SK-N-SH (cell line): ENCODE measurements around the gene ATCAY. TPM values are rescaled to one million over a fixed set of nuclear protein-coding genes. Genes with fewer than 3 reads are reported as not detected.

Source experiments
- CTCF ChIA-PET: fragments of 300-600, 350-600 bp; formaldehyde crosslinking; extraction: SDS; loops from one replicate; lab custom pipeline; 2021; lab: Yijun Ruan, JAX
- POLR2A ChIA-PET: fragments of 350-600 bp; sonication (Branson Sonifier 250); formaldehyde crosslinking; extraction: SDS; loops from one replicate; lab custom pipeline; 2020; ENCODE audit warnings: antibody characterized with exemption, inconsistent platforms; lab: Yijun Ruan, JAX
- DNase-seq: peaks from one replicate; pipeline ENCODE4 v3.0.0; 2012
- H2AFZ ChIP-seq: fragments of 200-600 bp; sonication (generic); 2 replicates; pipeline ENCODE4 v1.8.1; 2016; ENCODE audit warnings: antibody characterized with exemption, mild to moderate bottlenecking, low read depth
- H3F3A ChIP-seq: fragments of 200-600 bp; sonication (generic); replicated peaks from 2 replicates; pipeline ENCODE3; 2016; ENCODE audit warnings: antibody characterized with exemption, mild to moderate bottlenecking; ENCODE audit not compliant: insufficient read depth
- H3K27ac ChIP-seq, 2 experiments: fragments of 200-500 bp in 1 of 2; fragments of 200-600 bp in 1 of 2; sonication (Bioruptor generic) in 1 of 2; sonication (generic), shearing (Covaris generic) in 1 of 2; 2 replicates each; pipeline versions ENCODE4 v1.5.1 to v1.6.1; 2014 to 2016; ENCODE audit warnings: low read depth in 2 of 2, inconsistent platforms in 1 of 2, low read length in 1 of 2, mild to moderate bottlenecking in 1 of 2, mixed read lengths in 1 of 2
- H3K27me3 ChIP-seq: fragments of 200-600 bp; sonication (generic), shearing (Covaris generic); 2 replicates; pipeline ENCODE4 v1.6.1; 2016; ENCODE audit warnings: mixed run types; ENCODE audit not compliant: insufficient read depth
- H3K36me3 ChIP-seq, 2 experiments: fragments of 200-500 bp in 1 of 2; fragments of 200-600 bp in 1 of 2; sonication (Bioruptor generic) in 1 of 2; sonication (generic) in 1 of 2; replicated peaks in 1 of 2; 2 replicates each; pipeline versions ENCODE3 to v1.5.1; 2014 to 2016; ENCODE audit warnings: low read length in 1 of 2, mild to moderate bottlenecking in 1 of 2; ENCODE audit not compliant: insufficient read depth in 2 of 2, control insufficient read depth in 1 of 2
- H3K4me1 ChIP-seq, 2 experiments: fragments of 200-500 bp in 1 of 2; fragments of 200-600 bp in 1 of 2; sonication (Bioruptor generic) in 1 of 2; sonication (generic), shearing (Covaris generic) in 1 of 2; 2 replicates each; pipeline versions ENCODE4 v1.5.1 to v1.6.1; 2014 to 2016; ENCODE audit warnings: low read depth in 1 of 2, low read length in 1 of 2, mixed run types in 1 of 2; ENCODE audit not compliant: insufficient read depth in 2 of 2, control insufficient read depth in 1 of 2
- H3K4me2 ChIP-seq: fragments of 200-600 bp; sonication (generic), shearing (Covaris generic); 2 replicates; pipeline ENCODE4 v1.6.1; 2017; ENCODE audit warnings: mixed run types
- H3K4me3 ChIP-seq, 2 experiments: fragments of 200-500 bp in 1 of 2; fragments of 200-600 bp in 1 of 2; sonication (Bioruptor generic) in 1 of 2; sonication (generic), shearing (Covaris generic) in 1 of 2; 2 replicates each; pipeline versions ENCODE4 v1.5.1 to v1.8.1; 2014 to 2016; ENCODE audit warnings: low read depth in 2 of 2, inconsistent platforms in 1 of 2, low read length in 1 of 2, mild to moderate bottlenecking in 1 of 2, mixed read lengths in 1 of 2, moderate library complexity in 1 of 2
- H3K79me2 ChIP-seq: fragments of 200-600 bp; sonication (generic); 2 replicates; pipeline ENCODE4 v1.8.1; 2017; ENCODE audit warnings: mild to moderate bottlenecking; ENCODE audit not compliant: insufficient read depth
- H3K9ac ChIP-seq: fragments of 200-600 bp; sonication (generic); 2 replicates; pipeline ENCODE4 v1.6.1; 2017; ENCODE audit warnings: mixed run types
- H3K9me2 ChIP-seq: fragments of 200-600 bp; sonication (generic); 2 replicates; pipeline ENCODE4 v1.6.1; 2017; ENCODE audit warnings: mixed run types
- H3K9me3 ChIP-seq: fragments of 200-600 bp; sonication (generic); 2 replicates; pipeline ENCODE4 v1.6.1; 2017; ENCODE audit warnings: mixed run types, mild to moderate bottlenecking, moderate library complexity
- H4K20me1 ChIP-seq: fragments of 200-600 bp; sonication (generic); 2 replicates; pipeline ENCODE4 v1.6.1; 2017; ENCODE audit warnings: mild to moderate bottlenecking, mixed run types; ENCODE audit not compliant: insufficient read depth
- CHD2 ChIP-seq: fragments of 150-350 bp; IDR thresholded peaks from 2 replicates; pipeline ENCODE4 v1.6.1; 2018; ENCODE audit warnings: low read length; ENCODE audit not compliant: partially characterized antibody
- EP300 ChIP-seq, 2 experiments: IDR thresholded peaks; 2 replicates each; pipeline versions ENCODE4 v1.4.0 to v1.6.1; 2012; ENCODE audit warnings: borderline replicate concordance in 1 of 2, low read depth in 1 of 2, low read length in 1 of 2
- FOXJ3 ChIP-seq: sonication (generic); formaldehyde crosslinking; IDR thresholded peaks from 2 replicates; pipeline ENCODE4 v1.5.1; 2020; ENCODE audit warnings: mild to moderate bottlenecking, missing genetic modification reagents
- FOXM1 ChIP-seq: IDR thresholded peaks from 2 replicates; pipeline ENCODE4 v1.4.0; 2012; ENCODE audit warnings: low read depth, mild to moderate bottlenecking
- GABPA ChIP-seq: IDR thresholded peaks from 2 replicates; pipeline ENCODE4 v1.4.0; 2012; ENCODE audit warnings: low read depth, mild to moderate bottlenecking
- GATA2 ChIP-seq: sonication (generic); formaldehyde crosslinking; IDR thresholded peaks from 2 replicates; pipeline ENCODE4 v1.5.0; 2020; ENCODE audit warnings: mild to moderate bottlenecking, missing genetic modification reagents
- NRF1 ChIP-seq: IDR thresholded peaks from 2 replicates; pipeline ENCODE4 v1.6.1; 2012; ENCODE audit warnings: low read depth, mild to moderate bottlenecking, low read length
- REST ChIP-seq: IDR thresholded peaks from 2 replicates; pipeline ENCODE4 v1.6.1; 2012; ENCODE audit warnings: mild to moderate bottlenecking, low read depth, low read length, moderate library complexity
- RFX5 ChIP-seq: IDR thresholded peaks from 2 replicates; pipeline ENCODE4 v1.6.1; 2012; ENCODE audit warnings: mild to moderate bottlenecking, improper control_type of control experiment, low read length
- RXRA ChIP-seq: IDR thresholded peaks from 2 replicates; pipeline ENCODE4 v1.4.0; 2012; ENCODE audit warnings: low read depth, mild to moderate bottlenecking, borderline replicate concordance
- TAF1 ChIP-seq: IDR thresholded peaks from 2 replicates; pipeline ENCODE4 v1.6.1; 2012; ENCODE audit warnings: low read depth, mild to moderate bottlenecking, low read length, moderate library complexity, borderline replicate concordance
- TCF12 ChIP-seq: IDR thresholded peaks from 2 replicates; pipeline ENCODE4 v1.4.0; 2012
- USF2 ChIP-seq: fragments of 150-350 bp; IDR thresholded peaks from 2 replicates; pipeline ENCODE4 v1.6.1; 2017; ENCODE audit warnings: antibody characterized with exemption, low read length, low read depth, borderline replicate concordance
- WGBS: methylation state at CpG from one replicate; pipeline ENCODE4 v1.1.6; 2017; ENCODE audit warnings: low lambda C conversion rate; 5-methylcytosine and 5-hydroxymethylcytosine counted together
- polyA plus RNA-seq, 3 experiments: library from polyadenylated mRNA; depleted of rRNA; stranded (reverse); fragments of >200 nt; gene quantifications; 2 replicates each; pipeline ENCODE4 v1.2.3, GENCODE V29; 2012
- TF ChIP-seq, protein P1 (sequence below): fragments of 200-600 bp; sonication (generic); IDR thresholded peaks from 2 replicates; pipeline ENCODE4 v1.6.1; 2017; ENCODE audit warnings: antibody characterized with exemption, mild to moderate bottlenecking, moderate library complexity
- TF ChIP-seq, protein P2 (sequence below): IDR thresholded peaks from 2 replicates; pipeline ENCODE4 v1.4.0; 2012; ENCODE audit warnings: low read depth, borderline replicate concordance

ATCAY gene
- polyA plus RNA-seq, 1 of the 3 experiments (the other 2 are of a cell fraction): 0.84 TPM

DNA sequence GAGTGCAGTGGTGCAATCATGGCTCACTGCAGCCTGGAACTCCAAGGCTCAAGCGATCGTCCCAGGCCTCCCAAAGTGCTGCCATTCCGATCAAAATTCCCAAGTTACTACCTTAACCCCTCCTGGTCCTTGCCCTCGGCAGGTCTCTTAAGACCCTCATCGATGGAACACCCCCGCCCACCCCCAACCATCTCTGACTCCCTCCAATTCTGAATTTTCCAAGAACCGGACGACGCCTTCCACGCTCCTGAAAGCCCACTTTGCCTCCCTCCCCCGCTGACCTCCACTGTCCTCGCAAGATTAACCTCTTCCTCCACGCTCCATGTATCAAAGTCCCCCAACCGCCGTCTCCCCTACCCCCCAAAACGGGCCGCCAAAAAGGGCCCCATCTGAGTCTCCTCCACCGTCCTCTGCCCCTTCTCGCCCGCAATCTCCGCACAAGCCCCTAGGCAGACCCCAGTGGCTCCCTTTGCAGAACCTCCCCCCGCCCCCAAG is 89.9 kb downstream of the ATCAY start (continued):
- TF ChIP-seq, protein P1, sequence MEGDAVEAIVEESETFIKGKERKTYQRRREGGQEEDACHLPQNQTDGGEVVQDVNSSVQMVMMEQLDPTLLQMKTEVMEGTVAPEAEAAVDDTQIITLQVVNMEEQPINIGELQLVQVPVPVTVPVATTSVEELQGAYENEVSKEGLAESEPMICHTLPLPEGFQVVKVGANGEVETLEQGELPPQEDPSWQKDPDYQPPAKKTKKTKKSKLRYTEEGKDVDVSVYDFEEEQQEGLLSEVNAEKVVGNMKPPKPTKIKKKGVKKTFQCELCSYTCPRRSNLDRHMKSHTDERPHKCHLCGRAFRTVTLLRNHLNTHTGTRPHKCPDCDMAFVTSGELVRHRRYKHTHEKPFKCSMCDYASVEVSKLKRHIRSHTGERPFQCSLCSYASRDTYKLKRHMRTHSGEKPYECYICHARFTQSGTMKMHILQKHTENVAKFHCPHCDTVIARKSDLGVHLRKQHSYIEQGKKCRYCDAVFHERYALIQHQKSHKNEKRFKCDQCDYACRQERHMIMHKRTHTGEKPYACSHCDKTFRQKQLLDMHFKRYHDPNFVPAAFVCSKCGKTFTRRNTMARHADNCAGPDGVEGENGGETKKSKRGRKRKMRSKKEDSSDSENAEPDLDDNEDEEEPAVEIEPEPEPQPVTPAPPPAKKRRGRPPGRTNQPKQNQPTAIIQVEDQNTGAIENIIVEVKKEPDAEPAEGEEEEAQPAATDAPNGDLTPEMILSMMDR: no peak
- TF ChIP-seq EP300 (IDR thresholded peaks at IDR 0.05; ENCODE audit: borderline replicate concordance in 1 of 2, low read depth in 1 of 2, low read length in 1 of 2): no peak
- no peak for TF ChIP-seq REST
- no peak for TF ChIP-seq RXRA
- TF ChIP-seq, all 33 proteins: peak for 0

DNA sequence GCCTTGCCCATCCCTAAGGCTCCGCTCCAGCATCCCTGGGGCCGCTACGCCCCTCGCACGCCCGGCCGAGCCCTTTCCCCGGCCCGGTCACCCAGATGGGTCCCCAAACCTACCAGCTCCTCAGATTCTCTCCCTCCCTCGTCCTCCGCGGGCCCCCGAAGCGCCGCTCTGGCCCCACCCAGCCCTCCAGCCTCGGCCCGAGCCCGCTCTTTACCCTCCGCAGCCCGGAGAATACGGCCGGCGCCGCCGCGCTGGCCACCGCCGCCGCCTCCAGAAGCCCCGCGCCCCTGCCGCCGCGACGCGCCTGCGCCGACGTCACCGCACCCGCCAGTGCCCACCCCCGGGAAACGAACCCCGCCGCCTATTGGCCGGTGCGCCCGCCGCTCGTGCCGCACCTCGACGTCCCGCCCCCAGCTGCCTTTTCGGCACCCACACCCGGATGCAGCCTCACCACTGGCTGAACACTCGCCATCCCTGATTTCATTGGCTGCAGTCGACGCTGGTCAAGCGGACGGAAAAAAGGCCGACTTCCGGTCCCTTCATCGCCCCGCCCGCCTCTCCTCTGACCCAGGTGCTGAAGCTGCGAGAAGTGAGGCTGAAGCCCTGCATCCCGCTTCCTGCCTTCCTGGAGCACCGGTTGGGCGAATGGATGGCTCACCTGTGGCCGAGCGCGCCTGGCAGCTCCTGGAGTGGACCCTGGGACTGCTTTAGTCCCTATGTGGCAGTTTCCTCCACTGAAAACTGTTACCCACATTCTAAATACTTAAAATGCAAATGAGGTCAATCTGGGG is 90.5 kb downstream of the ATCAY start, which contains the start of gene DAPK3:
Gene DAPK3 (minus strand): TSS at position 292 of the 791 bp plus-strand sequence. CDS start 1,364 bp downstream, outside the sequence.
- Histone ChIP-seq H3K9me3 (no peaks in the 10 kb centered on the region), H3K9ac (peak within 1 kb of the TSS; percentile 93), H3K79me2 (peaks cover 50% of the 10 kb centered on the region), H3K4me2 (peak within 1 kb of the TSS; percentile 97), H3K27me3 (no peaks in the 10 kb centered on the region), H2AFZ (no peak within 1 kb of the TSS), H3K9me2 (no peaks in the 10 kb centered on the region), H4K20me1 (peaks cover 68% of the 10 kb centered on the region), H3K4me1 (peaks cover 16 to 22% of the 10 kb centered on the region in 2 experiments; a peak in 3 of 4 replicates), H3K36me3 (peaks cover 12 to 31% of the 10 kb centered on the region in 2 experiments), H3K27ac (peak within 1 kb of the TSS; percentile 77 to 99), H3F3A (peaks cover 49% of the 10 kb centered on the region), H3K4me3 (peak within 1 kb of the TSS; percentile 75 to 80)
- ChIA-PET POLR2A (interaction anchor here (0.6 to 3.2 kb wide), 11 partner anchors 8 to 485 kb away, joined by 3 to 60 read pairs (median 4); partner anchors contain the start of genes ATCAY and EEF2), CTCF (interaction anchor here (0.7 to 1.4 kb wide), 7 partner anchors 10 to 195 kb away, joined by 3 to 4 read pairs (median 3); partner anchors contain the start of gene EEF2)
- DNase-seq: peak; percentile 98
- under 1% methylated on average over 51 of the region's 73 CpGs for WGBS
- TF ChIP-seq, protein P2, sequence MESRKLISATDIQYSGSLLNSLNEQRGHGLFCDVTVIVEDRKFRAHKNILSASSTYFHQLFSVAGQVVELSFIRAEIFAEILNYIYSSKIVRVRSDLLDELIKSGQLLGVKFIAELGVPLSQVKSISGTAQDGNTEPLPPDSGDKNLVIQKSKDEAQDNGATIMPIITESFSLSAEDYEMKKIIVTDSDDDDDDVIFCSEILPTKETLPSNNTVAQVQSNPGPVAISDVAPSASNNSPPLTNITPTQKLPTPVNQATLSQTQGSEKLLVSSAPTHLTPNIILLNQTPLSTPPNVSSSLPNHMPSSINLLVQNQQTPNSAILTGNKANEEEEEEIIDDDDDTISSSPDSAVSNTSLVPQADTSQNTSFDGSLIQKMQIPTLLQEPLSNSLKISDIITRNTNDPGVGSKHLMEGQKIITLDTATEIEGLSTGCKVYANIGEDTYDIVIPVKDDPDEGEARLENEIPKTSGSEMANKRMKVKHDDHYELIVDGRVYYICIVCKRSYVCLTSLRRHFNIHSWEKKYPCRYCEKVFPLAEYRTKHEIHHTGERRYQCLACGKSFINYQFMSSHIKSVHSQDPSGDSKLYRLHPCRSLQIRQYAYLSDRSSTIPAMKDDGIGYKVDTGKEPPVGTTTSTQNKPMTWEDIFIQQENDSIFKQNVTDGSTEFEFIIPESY: 0 out of 2 replicates have a peak, but pooled peaks have one; percentile 48
- TF ChIP-seq FOXJ3 (CRISPR knock-in tag): no peak
- peak; percentile 95 for TF ChIP-seq CHD2
- TF ChIP-seq USF2: no peak
- TF ChIP-seq GABPA: peak; percentile 88
- TF ChIP-seq, protein P1: no peak
- no peak; the same call in 1 of the 2 replicates for TF ChIP-seq TCF12
- TF ChIP-seq GATA2 (CRISPR knock-in tag): no peak
- no peak for TF ChIP-seq RXRA
- TF ChIP-seq NRF1: peak; percentile 67
- TF ChIP-seq RFX5: peak; percentile 81
- TF ChIP-seq TAF1: peak; percentile 33; the same call in 1 of the 2 replicates
- TF ChIP-seq FOXM1: no peak
